NCI-H2227 (cell line): Measurements from ENCODE around the gene SPON1.
"Not testable (repeated sequence)": the region's sequence is repeated elsewhere in the genome, so short reads cannot be mapped to it uniquely, and the experiment has no call there.

ENCODE experiments used
- DNase-seq: peaks from one replicate; lab custom pipeline; 2025; ENCODE audit not compliant: unreplicated experiment; lab: John Stamatoyannopoulos, UW

The SPON1 gene

DNA sequence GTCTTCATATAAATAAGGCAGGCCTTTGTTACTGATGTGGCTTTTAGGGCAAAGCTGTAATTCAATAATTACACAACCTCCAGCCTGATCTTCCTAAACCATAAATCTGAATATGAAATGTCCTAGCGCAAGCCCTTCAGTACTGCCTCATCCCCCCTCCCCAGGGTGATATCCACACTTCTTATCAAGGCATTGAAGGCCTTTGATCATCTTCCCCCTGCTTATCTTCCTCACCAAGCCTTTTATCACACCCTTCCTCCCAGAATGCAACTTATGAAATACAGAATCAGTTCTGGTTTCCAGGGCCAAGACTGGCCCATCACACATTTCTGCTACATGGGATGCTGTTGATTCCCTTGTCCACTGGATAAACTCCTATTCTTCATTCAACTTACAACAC, 12.1 kb downstream of the SPON1 start:
- DNase-seq, result no peak

- no peak for DNase-seq
Observed at GRCh38 chr11:13983081-13983751, 20.7 kb downstream of the SPON1 start.

DNA sequence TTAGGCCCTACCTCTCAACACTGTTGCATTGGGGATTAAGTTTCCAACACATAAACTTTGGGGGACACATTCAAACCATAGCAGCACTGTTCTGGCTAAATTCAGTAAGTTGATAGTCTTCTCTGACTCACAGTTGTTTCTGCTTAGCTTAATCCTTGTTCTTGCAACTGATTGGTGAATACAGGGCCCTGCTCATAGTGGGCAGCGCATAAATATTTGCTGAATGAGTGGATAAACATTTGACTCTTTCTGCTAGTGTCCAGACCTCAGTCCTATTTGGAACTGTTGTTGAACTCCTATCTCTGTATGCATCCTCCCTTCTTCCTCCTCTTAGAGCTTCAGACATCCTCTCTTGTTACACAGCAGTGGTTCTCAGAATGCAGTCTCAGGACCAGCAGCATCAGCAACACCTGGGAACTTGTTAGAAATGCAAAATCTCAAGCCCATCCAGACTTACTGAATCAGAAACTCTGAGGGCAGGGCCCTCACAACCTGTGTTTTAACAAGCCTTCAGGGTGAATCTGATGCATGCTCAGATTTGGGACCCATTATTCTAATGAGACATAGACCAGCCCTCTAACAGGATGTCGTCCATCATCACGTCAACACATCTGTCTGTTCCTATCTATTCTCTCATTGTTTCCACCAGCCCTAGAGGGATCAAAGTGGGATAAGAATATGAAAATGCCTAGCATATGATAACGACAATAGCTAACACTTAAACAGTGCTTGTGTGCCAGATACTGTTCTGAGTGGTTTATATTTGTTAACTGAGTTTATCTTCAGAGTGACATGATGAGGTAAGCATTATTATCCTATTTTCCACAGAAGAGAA, 22.3 kb downstream of the SPON1 start:
- no peak for DNase-seq

DNA sequence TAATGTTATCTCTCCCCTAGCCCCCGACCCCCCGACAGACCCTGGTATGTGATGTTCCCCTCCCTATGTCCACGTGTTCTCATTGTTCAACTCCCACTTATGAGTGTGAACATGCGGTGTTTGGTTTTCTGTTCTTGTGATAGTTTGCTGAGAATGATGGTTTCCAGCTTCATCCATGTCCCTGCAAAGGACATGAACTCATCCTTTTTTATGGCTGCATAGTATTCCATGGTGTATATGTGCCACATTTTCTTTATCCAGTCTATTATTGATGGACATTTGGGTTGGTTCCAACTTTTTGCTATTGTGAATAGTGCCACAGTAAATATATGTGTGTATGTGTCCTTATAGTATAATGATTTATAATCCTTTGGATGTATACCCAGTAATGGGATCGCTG, 24.2 kb downstream of the SPON1 start:
- not testable (repeated sequence) for DNase-seq

GRCh38 chr11:13992158-13992856, 29.8 kb downstream of the SPON1 start:
- DNase-seq, result not testable (repeated sequence)

DNA sequence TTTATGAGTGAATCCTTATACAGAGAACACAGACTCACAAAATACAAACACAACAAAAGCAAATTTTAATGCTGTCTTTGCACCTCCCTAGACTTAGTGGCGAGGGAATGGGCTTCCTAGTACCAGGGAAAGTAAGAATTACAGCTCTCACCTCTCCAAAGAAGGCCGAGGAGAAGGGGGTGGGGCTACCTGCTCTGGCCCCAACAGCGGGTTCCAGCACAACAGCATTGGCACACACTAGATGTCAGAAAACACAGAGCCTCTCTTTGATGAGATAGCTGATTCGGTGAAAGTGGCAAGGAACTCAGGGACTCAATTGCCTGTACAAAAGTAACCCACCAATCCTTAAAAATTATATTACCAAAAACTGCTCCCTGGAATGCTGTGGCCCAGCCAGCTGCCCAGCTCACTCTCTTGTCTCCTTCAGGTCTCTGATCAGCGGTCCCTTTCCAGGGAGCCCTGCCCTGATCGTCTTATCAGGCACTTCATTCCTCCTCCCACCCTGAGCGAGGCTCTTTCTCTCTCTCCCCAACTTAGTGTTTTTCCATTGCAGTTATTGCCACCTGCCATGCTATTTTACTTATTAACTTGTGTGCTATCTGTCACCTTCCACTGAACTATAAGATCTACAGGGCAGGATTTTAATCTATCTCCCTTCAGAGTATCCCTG, 30.7 kb downstream of the SPON1 start:
- DNase-seq, result no peak

DNA sequence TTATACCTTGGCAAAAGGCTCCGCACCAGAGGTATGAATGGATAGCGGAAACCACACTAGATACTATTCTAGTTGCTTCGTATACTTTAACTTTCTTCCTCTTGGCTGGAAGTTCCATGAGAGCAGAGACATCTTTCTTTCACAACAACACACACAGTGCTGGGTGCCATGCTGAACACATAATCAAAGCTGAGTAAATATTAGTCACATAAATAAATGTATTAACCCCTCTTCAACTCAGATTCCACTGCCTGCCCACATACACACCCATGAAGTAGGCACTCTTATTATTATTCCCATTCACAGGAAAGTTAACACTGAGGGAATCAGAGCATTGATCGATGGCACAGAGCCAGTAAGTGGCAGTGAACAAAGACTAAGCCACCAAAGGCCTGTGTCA, 35.4 kb downstream of the SPON1 start:
- no peak for DNase-seq

GRCh38 chr11:13999704-14000103, 37.2 kb downstream of the SPON1 start:
- DNase-seq, result no peak

- no peak for DNase-seq
Observed at GRCh38 chr11:14001597-14001996, 39.1 kb downstream of the SPON1 start.

DNA sequence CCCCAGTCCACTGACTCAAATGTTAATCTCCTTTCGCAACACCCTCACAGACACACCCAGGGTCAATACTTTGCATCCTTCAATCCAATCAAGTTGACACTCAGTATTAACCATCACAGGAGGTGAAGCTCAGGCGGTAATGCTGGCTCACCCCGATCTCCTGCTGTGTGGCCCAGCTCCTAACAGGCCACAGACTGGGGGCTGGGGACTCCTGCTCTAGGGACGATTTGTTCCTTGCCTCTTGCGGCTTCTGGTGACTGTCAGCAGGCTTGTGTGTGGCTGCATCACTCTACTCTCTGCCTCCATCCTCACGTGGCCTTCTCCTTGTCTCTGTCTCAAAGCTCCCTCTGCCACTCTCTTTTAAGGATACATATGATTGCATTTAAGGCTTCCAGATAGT, 45.0 kb downstream of the SPON1 start:
- no peak for DNase-seq

DNA sequence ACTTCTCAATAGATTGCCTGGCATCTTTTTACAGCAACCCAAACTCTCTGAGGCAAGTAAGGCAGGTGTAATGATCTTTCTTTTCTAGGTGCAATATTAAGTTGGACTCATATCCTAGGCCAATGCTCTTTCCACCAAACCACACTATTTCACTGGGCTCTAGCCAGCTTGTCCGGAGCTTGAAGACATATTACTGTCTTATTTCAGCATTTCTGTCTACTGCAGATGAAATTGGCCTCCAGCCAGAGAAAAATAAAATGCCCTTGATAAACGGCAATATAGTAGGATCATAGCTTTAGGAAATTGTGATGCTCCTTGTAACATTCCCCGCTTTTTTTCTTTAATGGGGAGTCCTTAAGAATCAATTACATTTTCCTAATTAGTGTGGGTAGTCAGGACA, 48.1 kb downstream of the SPON1 start:
- no peak for DNase-seq

GRCh38 chr11:14012846-14013245, 50.3 kb downstream of the SPON1 start:
- no peak for DNase-seq

DNA sequence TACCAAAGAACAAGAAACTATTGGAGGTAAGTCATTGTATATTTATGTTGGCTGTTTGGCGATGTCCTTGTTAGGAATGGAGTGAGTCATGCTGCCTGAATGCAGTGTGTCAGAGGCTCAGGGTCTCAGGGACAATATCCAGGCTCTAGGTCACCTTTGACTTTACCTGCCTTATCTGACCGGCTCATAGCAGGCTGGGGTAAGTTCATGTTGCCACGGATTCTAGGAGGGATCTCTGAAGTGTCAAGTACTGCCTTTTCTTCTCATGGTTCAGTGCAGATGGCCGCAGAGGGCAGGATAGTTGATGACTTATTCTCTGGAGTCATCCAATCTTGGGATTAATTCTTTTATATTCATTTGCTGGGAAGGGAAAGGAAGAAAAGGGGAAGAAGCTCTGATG, 53.2 kb downstream of the SPON1 start:
- DNase-seq, result no peak

- no peak for DNase-seq
Observed at GRCh38 chr11:14018441-14018840, 55.9 kb downstream of the SPON1 start.

- no peak for DNase-seq
Observed at GRCh38 chr11:14021738-14022137, 59.2 kb downstream of the SPON1 start.

DNA sequence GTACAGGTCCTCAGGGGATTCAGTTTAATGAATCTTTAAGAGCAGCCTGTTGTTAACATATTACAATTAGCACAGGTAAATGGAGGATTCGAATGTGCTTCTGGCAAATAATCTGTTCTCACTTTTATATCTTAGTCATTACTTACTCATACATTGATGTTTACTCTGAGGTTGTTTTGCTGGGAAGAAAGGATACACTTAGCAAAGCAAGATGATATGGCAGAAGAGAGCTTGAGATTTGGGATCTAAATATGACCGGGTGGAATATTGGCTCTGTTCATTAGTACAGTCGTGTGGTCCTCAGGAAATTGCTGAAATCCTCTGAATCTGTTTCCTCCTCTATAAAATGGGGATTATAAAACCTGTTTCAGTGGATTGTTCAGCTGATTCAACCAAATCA, 59.7 kb downstream of the SPON1 start:
- DNase-seq, result no peak

GRCh38 chr11:14022821-14023220, 60.3 kb downstream of the SPON1 start:
- no peak for DNase-seq

GRCh38 chr11:14026961-14027360, 64.4 kb downstream of the SPON1 start:
- DNase-seq, result no peak

GRCh38 chr11:14027525-14027924, 65.0 kb downstream of the SPON1 start:
- no peak for DNase-seq

DNA sequence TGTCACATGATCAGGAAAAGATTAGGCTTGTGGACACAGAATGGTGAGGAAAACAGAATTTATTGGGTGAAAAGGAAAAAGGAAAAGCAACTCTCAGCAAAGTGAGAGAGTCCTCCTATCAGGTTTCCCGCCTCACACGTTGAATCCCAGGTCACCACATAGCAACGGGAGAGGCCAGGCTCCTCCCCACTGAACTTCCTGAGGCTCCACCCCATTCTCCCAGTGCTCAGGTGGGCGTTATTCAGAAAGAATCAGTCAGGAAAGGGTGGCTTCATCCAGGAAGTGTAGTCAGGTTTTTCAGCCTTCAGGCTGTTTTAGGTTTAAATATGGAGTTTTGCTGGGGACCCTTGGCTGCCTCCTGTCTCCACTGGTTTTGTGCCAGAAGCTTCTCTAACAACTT, 66.9 kb downstream of the SPON1 start:
- no peak for DNase-seq
